ENCODE results near the gene OTUD7B.

The OTUD7B gene

DNA sequence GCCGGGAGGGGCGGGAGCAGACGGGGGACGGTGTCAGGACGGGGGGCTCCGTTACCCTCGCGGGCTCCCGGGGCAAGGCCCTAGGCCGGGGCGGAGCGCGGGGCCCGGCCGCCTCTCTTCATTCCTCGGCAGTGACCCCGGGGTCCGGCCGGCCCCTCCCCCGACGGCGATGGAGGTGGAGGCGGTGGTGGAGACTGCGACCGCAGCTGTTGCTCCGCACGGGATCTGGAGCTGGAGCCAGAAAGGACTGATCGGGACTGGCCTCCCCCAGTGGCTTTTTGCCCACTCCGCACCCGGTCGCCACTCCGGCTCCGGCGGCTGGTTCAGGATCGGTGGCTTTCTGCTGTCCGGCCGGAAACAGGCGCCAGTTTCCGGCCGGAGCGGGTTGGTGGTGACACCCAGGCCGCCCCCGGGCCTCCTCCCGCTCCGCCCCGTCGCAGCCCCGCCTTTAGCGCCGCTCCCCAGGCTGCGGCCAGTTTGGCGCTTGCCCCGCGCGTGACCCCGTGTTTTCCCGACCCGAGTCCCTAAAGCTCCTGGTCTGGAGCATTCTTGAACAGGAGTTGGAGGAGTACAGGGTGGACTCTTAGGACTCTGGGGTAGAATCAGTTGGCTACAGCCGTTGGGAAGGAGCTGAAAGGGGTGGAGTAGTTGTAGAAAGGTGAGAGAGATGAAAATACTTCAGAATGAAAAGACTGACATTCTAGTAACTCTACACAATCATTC lies at the start of gene OTUD7B (continued):
- TF ChIP-seq ZNF623 (tag by site-specific recombination; IDR thresholded peaks at IDR 0.05), result peak; percentile 21; the same call in 1 of the 2 replicates
- no peak; the same call in none of the 2 replicates for TF ChIP-seq GLIS1 (tag by site-specific recombination; IDR thresholded peaks at IDR 0.05)
- TF ChIP-seq KLF10 (tag by site-specific recombination; IDR thresholded peaks at IDR 0.05), result peak; percentile 67; the same call in 1 of the 2 replicates
- TF ChIP-seq ZNF549 (tag by site-specific recombination; IDR thresholded peaks at IDR 0.05), result no peak
- TF ChIP-seq YY1 (tag by site-specific recombination; IDR thresholded peaks at IDR 0.05), result peak; percentile 85
- peak; percentile 87 for TF ChIP-seq ZNF335 (tag by site-specific recombination; conservative IDR thresholded peaks at IDR 0.05)
- TF ChIP-seq ZNF169 (tag by site-specific recombination; IDR thresholded peaks at IDR 0.05), result no peak
- TF ChIP-seq KLF1 (tag by site-specific recombination; IDR thresholded peaks at IDR 0.05), result peak; percentile 82
- peak; percentile 97 for TF ChIP-seq ZXDB (tag by site-specific recombination; IDR thresholded peaks at IDR 0.05)
- peak; percentile 46; the same call in 1 of the 2 replicates for TF ChIP-seq ZNF596 (tag by site-specific recombination; IDR thresholded peaks at IDR 0.05)
- 0 out of 2 replicates have a peak, but pooled peaks have one; percentile 16 for TF ChIP-seq MEIS1 (CRISPR knock-in tag; IDR thresholded peaks at IDR 0.05; ENCODE audit: borderline replicate concordance)
- 0 out of 2 replicates have a peak, but pooled peaks have one; percentile 34 for TF ChIP-seq MYNN (tag by site-specific recombination; IDR thresholded peaks at IDR 0.05; ENCODE audit: borderline replicate concordance)
- TF ChIP-seq ZNF324 (tag by site-specific recombination; IDR thresholded peaks at IDR 0.05), result peak; percentile 89
- 0 out of 2 replicates have a peak, but pooled peaks have one; percentile 81 for TF ChIP-seq REPIN1 (tag by site-specific recombination; IDR thresholded peaks at IDR 0.05; ENCODE audit: low read depth)
- TF ChIP-seq, protein P1, sequence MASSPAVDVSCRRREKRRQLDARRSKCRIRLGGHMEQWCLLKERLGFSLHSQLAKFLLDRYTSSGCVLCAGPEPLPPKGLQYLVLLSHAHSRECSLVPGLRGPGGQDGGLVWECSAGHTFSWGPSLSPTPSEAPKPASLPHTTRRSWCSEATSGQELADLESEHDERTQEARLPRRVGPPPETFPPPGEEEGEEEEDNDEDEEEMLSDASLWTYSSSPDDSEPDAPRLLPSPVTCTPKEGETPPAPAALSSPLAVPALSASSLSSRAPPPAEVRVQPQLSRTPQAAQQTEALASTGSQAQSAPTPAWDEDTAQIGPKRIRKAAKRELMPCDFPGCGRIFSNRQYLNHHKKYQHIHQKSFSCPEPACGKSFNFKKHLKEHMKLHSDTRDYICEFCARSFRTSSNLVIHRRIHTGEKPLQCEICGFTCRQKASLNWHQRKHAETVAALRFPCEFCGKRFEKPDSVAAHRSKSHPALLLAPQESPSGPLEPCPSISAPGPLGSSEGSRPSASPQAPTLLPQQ (tag by site-specific recombination; IDR thresholded peaks at IDR 0.05), result peak; percentile 94
- no peak for TF ChIP-seq HOXC10 (CRISPR knock-in tag; IDR thresholded peaks at IDR 0.05)
- TF ChIP-seq ZNF426 (tag by site-specific recombination; IDR thresholded peaks at IDR 0.05), result no peak
- TF ChIP-seq, protein P2, sequence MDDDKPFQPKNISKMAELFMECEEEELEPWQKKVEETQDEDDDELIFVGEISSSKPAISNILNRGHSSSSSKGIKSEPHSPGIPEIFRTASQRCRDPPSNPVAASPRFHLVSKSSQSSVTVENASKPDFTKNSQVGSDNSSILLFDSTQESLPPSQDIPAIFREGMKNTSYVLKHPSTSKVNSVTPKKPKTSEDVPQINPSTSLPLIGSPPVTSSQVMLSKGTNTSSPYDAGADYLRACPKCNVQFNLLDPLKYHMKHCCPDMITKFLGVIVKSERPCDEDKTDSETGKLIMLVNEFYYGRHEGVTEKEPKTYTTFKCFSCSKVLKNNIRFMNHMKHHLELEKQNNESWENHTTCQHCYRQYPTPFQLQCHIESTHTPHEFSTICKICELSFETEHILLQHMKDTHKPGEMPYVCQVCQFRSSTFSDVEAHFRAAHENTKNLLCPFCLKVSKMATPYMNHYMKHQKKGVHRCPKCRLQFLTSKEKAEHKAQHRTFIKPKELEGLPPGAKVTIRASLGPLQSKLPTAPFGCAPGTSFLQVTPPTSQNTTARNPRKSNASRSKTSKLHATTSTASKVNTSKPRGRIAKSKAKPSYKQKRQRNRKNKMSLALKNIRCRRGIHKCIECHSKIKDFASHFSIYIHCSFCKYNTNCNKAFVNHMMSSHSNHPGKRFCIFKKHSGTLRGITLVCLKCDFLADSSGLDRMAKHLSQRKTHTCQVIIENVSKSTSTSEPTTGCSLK (tag by site-specific recombination; IDR thresholded peaks at IDR 0.05), result no peak
- peak; percentile 68 for TF ChIP-seq ZNF76 (tag by site-specific recombination; IDR thresholded peaks at IDR 0.05; ENCODE audit: borderline replicate concordance, low read depth)
- TF ChIP-seq YY2 (tag by site-specific recombination; IDR thresholded peaks at IDR 0.05), result peak; percentile 70; the same call in 1 of the 2 replicates
- TF ChIP-seq ZNF776 (tag by site-specific recombination; IDR thresholded peaks at IDR 0.05; ENCODE audit: borderline replicate concordance), result no peak
- no peak for TF ChIP-seq ZNF404 (tag by site-specific recombination; IDR thresholded peaks at IDR 0.05)
- TF ChIP-seq ZFP3 (tag by site-specific recombination; IDR thresholded peaks at IDR 0.05; ENCODE audit: low read depth), result no peak
- TF ChIP-seq ZNF146 (tag by site-specific recombination; IDR thresholded peaks at IDR 0.05), result peak; percentile 14
- peak; percentile 98 for TF ChIP-seq ZNF660 (tag by site-specific recombination; IDR thresholded peaks at IDR 0.05)
- no peak for TF ChIP-seq ZNF292 (tag by site-specific recombination; IDR thresholded peaks at IDR 0.05; ENCODE audit: borderline replicate concordance, low read depth)
- TF ChIP-seq ZNF37A (tag by site-specific recombination; IDR thresholded peaks at IDR 0.05), result no peak
- peak; percentile 75; the same call in 1 of the 2 replicates for TF ChIP-seq ZNF10 (tag by site-specific recombination; IDR thresholded peaks at IDR 0.05)
- TF ChIP-seq ZNF416 (tag by site-specific recombination; IDR thresholded peaks at IDR 0.05), result 0 out of 2 replicates have a peak, but pooled peaks have one; percentile 45
- peak; percentile 77 for TF ChIP-seq GLI4 (tag by site-specific recombination; IDR thresholded peaks at IDR 0.05)
- no peak for TF ChIP-seq ZNF747 (tag by site-specific recombination; IDR thresholded peaks at IDR 0.05)
- TF ChIP-seq TRIM28 (IDR thresholded peaks at IDR 0.05; ENCODE audit: borderline replicate concordance, low read length), result no peak
- TF ChIP-seq ZNF175 (tag by site-specific recombination; IDR thresholded peaks at IDR 0.05), result no peak
- TF ChIP-seq ZNF157 (tag by site-specific recombination; IDR thresholded peaks at IDR 0.05), result no peak
- peak; percentile 92 for TF ChIP-seq IKZF3 (tag by site-specific recombination; IDR thresholded peaks at IDR 0.05)
- no peak for TF ChIP-seq ZNF266 (tag by site-specific recombination; IDR thresholded peaks at IDR 0.05; ENCODE audit: low read depth)
- TF ChIP-seq ZNF248 (tag by site-specific recombination; IDR thresholded peaks at IDR 0.05), result no peak
- TF ChIP-seq WT1 (tag by site-specific recombination; IDR thresholded peaks at IDR 0.05), result peak; percentile 56; the same call in 1 of the 2 replicates
